Suppressor macrophage treated with lipopolysaccharide for 4 hours (primary cell): ENCODE data around the gene TRPM2.

Source experiments
- DNase-seq: peaks from one replicate; pipeline ENCODE4 v3.0.0-alpha.2; 2020

Gene TRPM2

GRCh38 chr21:44449473-44450363, 96.3 kb downstream of the TRPM2 start:
- no peak for DNase-seq

DNA sequence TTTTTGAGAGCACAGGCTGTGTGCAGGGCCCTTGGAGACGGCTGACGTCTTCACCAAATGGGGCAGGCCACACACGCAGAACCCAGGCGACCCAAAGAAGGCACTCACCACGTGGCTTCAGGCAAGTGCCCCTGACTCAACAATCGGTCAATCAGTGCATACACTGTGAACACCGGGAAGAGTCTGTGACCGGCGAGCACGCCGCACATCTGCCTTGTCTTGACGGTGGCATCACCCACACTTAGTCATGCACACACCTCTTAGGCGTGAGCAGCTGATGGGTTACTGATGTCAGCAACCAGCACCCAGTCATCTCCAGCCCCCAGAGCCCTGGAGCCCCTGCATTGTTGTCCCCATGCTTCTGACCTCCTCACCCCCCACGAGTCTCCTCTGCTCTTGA, 97.0 kb downstream of the TRPM2 start:
- no peak for DNase-seq

- no peak for DNase-seq
These were observed 97.6 kb downstream of the TRPM2 start for GRCh38 chr21:44450999-44451398.

GRCh38 chr21:44453120-44453519, 99.7 kb downstream of the TRPM2 start:
- no peak for DNase-seq

- DNase-seq: no peak
These were observed 100.6 kb downstream of the TRPM2 start for GRCh38 chr21:44454058-44454457.

- peak; percentile 96 for DNase-seq
These were observed 101.5 kb downstream of the TRPM2 start, which contains the start of gene LRRC3 for GRCh38 chr21:44454747-44455523. Gene LRRC3, plus strand, starts transcription at chr21:44455510. Its CDS starts 1,135 bp downstream, at chr21:44456645.

- peak; percentile 67 for DNase-seq
These were observed 102.2 kb downstream of the TRPM2 start for GRCh38 chr21:44455524-44456213.

DNA sequence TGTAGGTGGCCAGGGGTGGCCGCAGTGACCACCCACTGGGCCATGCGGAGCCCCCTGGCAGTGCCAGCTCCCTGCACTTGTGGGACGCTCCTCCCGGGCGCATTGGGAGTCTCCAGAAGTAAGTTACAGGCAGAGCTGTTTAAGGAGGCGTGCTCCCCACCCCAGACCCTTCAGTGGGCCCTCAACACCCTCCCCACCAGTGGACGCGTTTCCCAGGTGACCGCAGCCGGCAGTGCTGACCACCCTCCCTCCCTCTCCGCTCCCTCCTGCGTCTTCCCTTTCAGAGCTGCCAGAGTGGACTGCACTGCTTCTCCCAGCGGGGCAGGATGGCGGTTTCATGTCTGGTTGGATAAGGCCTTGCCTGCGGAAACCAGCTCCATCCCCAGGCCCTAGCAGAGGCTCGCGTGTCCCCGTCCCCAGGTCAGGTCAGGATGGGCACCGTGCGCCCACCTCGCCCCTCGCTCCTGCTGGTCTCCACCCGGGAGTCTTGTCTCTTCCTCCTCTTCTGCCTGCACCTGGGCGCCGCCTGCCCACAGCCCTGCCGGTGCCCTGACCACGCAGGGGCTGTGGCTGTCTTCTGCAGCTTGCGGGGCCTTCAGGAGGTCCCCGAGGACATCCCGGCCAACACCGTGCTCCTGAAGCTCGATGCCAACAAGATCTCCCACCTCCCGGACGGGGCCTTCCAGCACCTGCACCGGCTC, 102.9 kb downstream of the TRPM2 start:
- DNase-seq: no peak

- no peak for DNase-seq
These were observed 103.7 kb downstream of the TRPM2 start for GRCh38 chr21:44456915-44457736.

GRCh38 chr21:44458971-44459711, 105.7 kb downstream of the TRPM2 start:
- DNase-seq: peak; percentile 21

- DNase-seq: no peak
These were observed 106.5 kb downstream of the TRPM2 start for GRCh38 chr21:44459712-44460440.

- DNase-seq: no peak
These were observed 107.0 kb downstream of the TRPM2 start for GRCh38 chr21:44460441-44460755.

- DNase-seq: no peak
These were observed 107.6 kb downstream of the TRPM2 start for GRCh38 chr21:44461005-44461404.

DNA sequence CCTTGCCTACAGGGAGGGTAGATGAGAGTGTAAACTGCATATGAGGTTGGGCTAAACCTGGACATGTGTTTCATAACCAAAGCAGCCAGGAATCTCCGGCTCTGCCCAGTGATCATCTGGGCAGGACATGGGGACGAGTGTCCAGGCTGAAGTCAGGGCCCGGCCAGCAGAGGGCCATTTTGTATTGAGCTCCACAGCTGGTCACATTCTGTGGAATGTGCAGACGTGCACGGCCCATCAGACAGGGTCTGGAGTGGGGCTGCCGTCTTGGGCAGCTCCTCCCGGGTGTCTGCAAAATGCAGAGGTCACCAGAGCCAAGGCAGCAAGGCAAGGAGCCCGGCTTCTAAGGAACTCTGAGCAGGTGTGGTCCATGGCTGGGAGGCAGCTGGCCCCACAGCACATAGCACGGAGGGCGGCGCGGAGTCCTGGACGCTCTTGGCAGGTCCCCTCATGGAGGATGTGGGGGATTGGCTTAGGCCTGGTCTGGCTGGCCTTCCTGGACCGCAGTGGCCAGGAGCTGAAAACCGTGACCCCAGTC, 108.1 kb downstream of the TRPM2 start:
- no peak for DNase-seq

DNA sequence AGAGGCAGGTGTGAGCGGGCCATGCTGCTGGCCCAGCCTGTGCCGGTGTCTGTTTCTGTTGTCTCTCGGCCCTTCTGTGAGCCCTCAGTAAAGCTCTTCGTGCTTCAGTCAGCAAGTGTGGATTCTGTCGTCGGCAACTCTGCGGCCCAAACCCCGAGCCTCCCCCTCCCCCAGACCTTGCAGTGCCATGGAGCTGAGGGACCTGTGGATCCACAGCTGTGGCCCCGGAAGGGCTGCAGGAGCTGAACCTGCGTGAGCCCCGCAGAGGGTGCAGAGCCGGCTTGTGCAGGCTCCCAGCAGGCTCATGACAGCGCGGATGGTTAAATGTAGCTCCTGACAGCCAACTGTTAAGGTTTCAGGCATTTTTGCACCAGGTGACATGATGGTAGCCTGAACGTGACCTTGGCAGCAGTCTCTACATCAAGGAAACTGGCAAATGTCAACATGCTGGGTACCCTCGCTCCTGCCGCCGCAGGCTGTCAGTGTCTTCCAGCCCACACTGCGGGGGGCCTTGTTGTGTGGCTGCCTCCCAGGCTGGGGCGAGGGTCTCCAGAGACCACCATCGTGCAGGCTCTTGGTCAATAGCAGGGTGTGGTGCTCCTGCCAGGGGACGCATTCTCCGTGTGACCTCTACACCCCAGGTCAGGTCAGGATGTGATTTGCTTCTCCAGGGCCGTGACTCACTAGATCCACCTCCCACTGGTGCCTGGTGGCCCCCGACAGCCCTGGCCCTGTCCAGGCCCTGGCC, 108.8 kb downstream of the TRPM2 start:
- DNase-seq: no peak

- DNase-seq: no peak
These were observed 109.4 kb downstream of the TRPM2 start for GRCh38 chr21:44462834-44463200.

- DNase-seq: no peak
These were observed 110.3 kb downstream of the TRPM2 start for GRCh38 chr21:44463724-44464123.

- DNase-seq: no peak
These were observed 110.9 kb downstream of the TRPM2 start for GRCh38 chr21:44464351-44464750.

- DNase-seq: no peak
These were observed 113.0 kb downstream of the TRPM2 start for GRCh38 chr21:44466351-44466954.
